ENCODE data around the gene CCDC80. TPM values are rescaled to one million over a fixed set of nuclear protein-coding genes. Genes with fewer than 3 reads are reported as not detected.
"Not testable (repeated sequence)": the region's sequence is repeated elsewhere in the genome, so short reads cannot be mapped to it uniquely, and the experiment has no call there.

Gene CCDC80
- total and polyA plus RNA-seq, 9 of the 15 experiments (the other 6 are each of a cell fraction or from before 2014, with no cell fraction given): 0.17 to 2.0 (median 1.1) TPM

DNA sequence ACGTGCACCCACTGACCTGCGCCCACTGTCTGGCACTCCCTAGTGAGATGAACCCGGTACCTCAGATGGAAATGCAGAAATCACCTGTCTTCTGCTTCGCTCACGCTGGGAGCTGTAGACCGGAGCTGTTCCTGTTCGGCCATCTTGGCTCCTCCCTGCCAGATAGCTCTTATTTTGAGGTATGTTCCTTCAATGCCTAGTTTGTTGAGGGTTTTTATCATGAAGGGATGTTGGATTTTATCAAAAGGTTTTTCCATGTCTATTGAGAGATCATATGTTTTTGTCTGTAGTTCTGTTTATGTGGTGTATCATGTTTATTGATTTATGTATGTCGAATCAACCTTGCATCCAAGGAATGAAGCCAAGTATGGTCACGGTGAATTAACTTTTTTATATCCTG, 24.1 kb upstream of the CCDC80 start (continued):
- TF ChIP-seq, protein P1, sequence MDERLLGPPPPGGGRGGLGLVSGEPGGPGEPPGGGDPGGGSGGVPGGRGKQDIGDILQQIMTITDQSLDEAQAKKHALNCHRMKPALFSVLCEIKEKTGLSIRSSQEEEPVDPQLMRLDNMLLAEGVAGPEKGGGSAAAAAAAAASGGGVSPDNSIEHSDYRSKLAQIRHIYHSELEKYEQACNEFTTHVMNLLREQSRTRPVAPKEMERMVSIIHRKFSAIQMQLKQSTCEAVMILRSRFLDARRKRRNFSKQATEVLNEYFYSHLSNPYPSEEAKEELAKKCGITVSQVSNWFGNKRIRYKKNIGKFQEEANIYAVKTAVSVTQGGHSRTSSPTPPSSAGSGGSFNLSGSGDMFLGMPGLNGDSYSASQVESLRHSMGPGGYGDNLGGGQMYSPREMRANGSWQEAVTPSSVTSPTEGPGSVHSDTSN (CRISPR knock-in tag; IDR thresholded peaks at IDR 0.05; ENCODE audit: low read depth): not testable (repeated sequence)
- TF ChIP-seq, protein P1 (tag; conservative IDR thresholded peaks at IDR 0.05; ENCODE audit: low read depth): 0 out of 2 replicates have a peak, but pooled peaks have one; percentile 33
- peak in 1 of 2 experiments; percentile 23; a peak in 1 of 4 replicates for TF ChIP-seq NRF1 (conservative IDR thresholded peaks at IDR 0.05 in 1 of 2, IDR thresholded peaks at IDR 0.05 in 1 of 2)
- TF ChIP-seq EP400 (IDR thresholded peaks at IDR 0.05): peak; percentile 26; the same call in 1 of the 2 replicates
- peak in 1 of 3 experiments; percentile 57 for TF ChIP-seq YY1 (IDR thresholded peaks at IDR 0.05; ENCODE audit: borderline replicate concordance in 1 of 3, control insufficient read depth in 1 of 3, extremely low read depth in 1 of 3, insufficient read depth in 3 of 3, insufficient read length in 1 of 3, insufficient replicate concordance in 2 of 3, low read depth in 1 of 3, low read length in 2 of 3)

DNA sequence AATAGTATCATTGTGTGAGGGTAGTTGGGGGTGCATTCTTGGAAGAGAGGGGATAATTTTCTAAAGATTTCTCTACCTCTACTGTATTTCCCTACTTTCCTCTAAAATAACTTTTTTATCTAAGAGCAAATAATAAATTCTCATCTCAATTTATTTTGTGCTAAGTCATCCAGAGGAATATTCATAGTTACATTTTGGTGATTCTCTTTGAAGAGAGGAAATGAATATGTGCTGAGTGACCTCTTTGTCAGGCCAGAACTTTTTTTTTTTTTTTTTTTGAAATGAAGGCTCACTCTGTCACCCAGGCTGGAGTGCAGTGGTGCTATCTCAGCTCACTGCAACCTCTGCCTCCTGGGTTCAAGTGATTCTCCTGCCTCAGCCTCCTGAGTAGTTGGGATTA, 15.1 kb upstream of the CCDC80 start:
- CTCF ChIA-PET (ENCODE audit: low intra/inter-chr PET ratio): interaction anchor here (0.5 kb wide), 1 partner anchor 41 kb away, joined by 4 read pairs; no protein-coding TSS in a partner anchor
- Histone ChIP-seq H3K36me3 (ENCODE audit: control insufficient read depth, insufficient read depth, low read length) (no peaks in the 10 kb centered on the region), H3K27me3 (ENCODE audit: control insufficient read depth in 2 of 2, insufficient read depth in 2 of 2, low read length in 2 of 2) (no peaks in the 10 kb centered on the region), H3K9ac (ENCODE audit: insufficient read depth in 1 of 2, low read depth in 2 of 2, low read length in 2 of 2) (no peak overlapping the region), H3K79me2 (ENCODE audit: control insufficient read depth, insufficient read depth, low read length) (no peaks in the 10 kb centered on the region), H3K4me2 (ENCODE audit: insufficient read depth, low read length) (no peak overlapping the region), H4K20me1 (replicated peaks; ENCODE audit: control insufficient read depth, insufficient read depth, low read length) (no peaks in the 10 kb centered on the region), H3K4me3 (no peak overlapping the region), H3K4me1 (replicated peaks in 1 of 2; ENCODE audit: control insufficient read depth in 2 of 2, insufficient read depth in 2 of 2, low read length in 2 of 2) (no peaks in the 10 kb centered on the region; a peak in 1 of 5 replicates), H2AFZ (ENCODE audit: low read depth, low read length) (no peak overlapping the region), H3K9me3 (replicated peaks; ENCODE audit: control insufficient read depth, insufficient read depth, low read depth, low read length) (no peaks in the 10 kb centered on the region), H3K27ac (ENCODE audit: extremely low read depth, low read depth, low read length) (no peak overlapping the region), H3K9me1 (ENCODE audit: control insufficient read depth, insufficient read depth, low read length) (no peaks in the 10 kb centered on the region)
- FAIRE-seq (no peak), DNase-seq (ENCODE audit: extremely low read depth in 1 of 4, low spot score in 3 of 4) (no peak), ATAC-seq (no peak)
- in situ Hi-C loops (cut with MboI) (no loop called here), intact Hi-C loops (cut with micrococcal nuclease) (loop anchor here (5.0 kb wide), 1 partner anchor 156 kb away; no protein-coding TSS in a partner anchor)
- POLR2A ChIA-PET: no interaction called here
- TF ChIP-seq STAG1 (CRISPR knock-in tag; IDR thresholded peaks at IDR 0.05; ENCODE audit: borderline replicate concordance) (no peak), MAFG (tag; conservative IDR thresholded peaks at IDR 0.05) (peak; percentile 34; the same call in 1 of the 2 replicates)
- no TSS peak for BruUV-seq (replicated peaks)

Measured in K562 (cell line).